Thoracic aorta (tissue), 2 donors: Measurements from ENCODE around the gene IFIT3. TPM values are rescaled to one million over a fixed set of nuclear protein-coding genes. Genes with fewer than 3 reads are reported as not detected.

Source experiments
- ATAC-seq: fragments of 150-250 bp; one replicate; pipeline ENCODE4 v1.8.0; 2017; ENCODE audit warnings: low read depth; ENCODE audit not compliant: insufficient number of reproducible peaks, low FRiP score
- DNase-seq: peaks from one replicate; pipeline ENCODE4 v3.0.0-alpha.2; 2020; ENCODE audit warnings: low spot score
- H3K27ac ChIP-seq, 2 donors: fragments of 200-600 bp; sonication (generic); 1 replicate in 1 of 2; 2 replicates in 1 of 2; pipeline ENCODE4 v1.5.1; 2016; ENCODE audit warnings: mild to moderate bottlenecking in 2 of 2, moderate library complexity in 2 of 2
- H3K27me3 ChIP-seq: fragments of 200-600 bp; sonication (generic); replicated peaks from 2 replicates; pipeline ENCODE4 v1.6.0; 2016; ENCODE audit warnings: mild to moderate bottlenecking; ENCODE audit not compliant: insufficient read depth
- H3K36me3 ChIP-seq: fragments of 200-600 bp; sonication (generic); one replicate; pipeline ENCODE4 v1.5.1; 2016
- H3K4me1 ChIP-seq, 2 donors: fragments of 200-600 bp; sonication (generic); 1 replicate in 1 of 2; 2 replicates in 1 of 2; pipeline versions ENCODE4 v1.5.1 to v1.6.0; 2016; ENCODE audit warnings: low read depth in 2 of 2, mild to moderate bottlenecking in 1 of 2; ENCODE audit not compliant: control insufficient read depth in 1 of 2
- H3K4me3 ChIP-seq: fragments of 200-600 bp; sonication (generic); 2 replicates; pipeline ENCODE4 v1.5.1; 2016; ENCODE audit warnings: mild to moderate bottlenecking
- H3K9me3 ChIP-seq: fragments of 200-600 bp; sonication (generic); 2 replicates; pipeline ENCODE4 v1.5.1; 2016
- total RNA-seq, 2 donors: library from RNA; depleted of rRNA; stranded (reverse); fragments of >200 nt; gene quantifications; one replicate each; pipeline versions ENCODE4 v1.1.0 to v1.2.3, GENCODE V29; 2016
- TF ChIP-seq, protein P1 (sequence below): fragments of 200-600 bp; sonication (generic); IDR thresholded peaks from one replicate; pipeline ENCODE4 v1.5.1; 2019; ENCODE audit warnings: antibody characterized with exemption

IFIT3 gene
- total RNA-seq, 2 donors from 2014 or later: 9.6 to 22.7 TPM

- no peak for DNase-seq
- H3K9me3 ChIP-seq: no peaks in the 10 kb centered on the region
- H3K27me3 ChIP-seq: no peaks in the 10 kb centered on the region
- H3K27ac ChIP-seq: no peak overlapping the region
- ATAC-seq: no peak
- no peak overlapping the region for H3K4me3 ChIP-seq
- H3K4me1 ChIP-seq: peaks cover 12 to 17% of the 10 kb centered on the region in 2 donors
- peaks cover 6% of the 10 kb centered on the region for H3K36me3 ChIP-seq
- TF ChIP-seq, protein P1, sequence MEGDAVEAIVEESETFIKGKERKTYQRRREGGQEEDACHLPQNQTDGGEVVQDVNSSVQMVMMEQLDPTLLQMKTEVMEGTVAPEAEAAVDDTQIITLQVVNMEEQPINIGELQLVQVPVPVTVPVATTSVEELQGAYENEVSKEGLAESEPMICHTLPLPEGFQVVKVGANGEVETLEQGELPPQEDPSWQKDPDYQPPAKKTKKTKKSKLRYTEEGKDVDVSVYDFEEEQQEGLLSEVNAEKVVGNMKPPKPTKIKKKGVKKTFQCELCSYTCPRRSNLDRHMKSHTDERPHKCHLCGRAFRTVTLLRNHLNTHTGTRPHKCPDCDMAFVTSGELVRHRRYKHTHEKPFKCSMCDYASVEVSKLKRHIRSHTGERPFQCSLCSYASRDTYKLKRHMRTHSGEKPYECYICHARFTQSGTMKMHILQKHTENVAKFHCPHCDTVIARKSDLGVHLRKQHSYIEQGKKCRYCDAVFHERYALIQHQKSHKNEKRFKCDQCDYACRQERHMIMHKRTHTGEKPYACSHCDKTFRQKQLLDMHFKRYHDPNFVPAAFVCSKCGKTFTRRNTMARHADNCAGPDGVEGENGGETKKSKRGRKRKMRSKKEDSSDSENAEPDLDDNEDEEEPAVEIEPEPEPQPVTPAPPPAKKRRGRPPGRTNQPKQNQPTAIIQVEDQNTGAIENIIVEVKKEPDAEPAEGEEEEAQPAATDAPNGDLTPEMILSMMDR: no peak
Observed at GRCh38 chr10:89337484-89337883, 9.7 kb downstream of the IFIT3 start.

GRCh38 chr10:89338713-89339112 lies 10.9 kb downstream of the IFIT3 start:
- peaks cover 6% of the 10 kb centered on the region for H3K36me3 ChIP-seq
- TF ChIP-seq, protein P1: no peak
- peaks cover 4 to 5% of the 10 kb centered on the region in 2 donors for H3K4me1 ChIP-seq
- no peak for DNase-seq
- H3K4me3 ChIP-seq: no peak overlapping the region
- H3K9me3 ChIP-seq: no peaks in the 10 kb centered on the region
- H3K27ac ChIP-seq: no peak overlapping the region
- H3K27me3 ChIP-seq: no peaks in the 10 kb centered on the region
- no peak for ATAC-seq

DNA sequence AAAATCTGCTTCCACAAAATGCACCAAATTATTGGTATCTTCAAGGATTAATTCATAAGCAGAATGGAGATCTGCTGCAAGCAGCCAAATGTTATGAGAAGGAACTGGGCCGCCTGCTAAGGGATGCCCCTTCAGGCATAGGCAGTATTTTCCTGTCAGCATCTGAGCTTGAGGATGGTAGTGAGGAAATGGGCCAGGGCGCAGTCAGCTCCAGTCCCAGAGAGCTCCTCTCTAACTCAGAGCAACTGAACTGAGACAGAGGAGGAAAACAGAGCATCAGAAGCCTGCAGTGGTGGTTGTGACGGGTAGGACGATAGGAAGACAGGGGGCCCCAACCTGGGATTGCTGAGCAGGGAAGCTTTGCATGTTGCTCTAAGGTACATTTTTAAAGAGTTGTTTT lies 12.1 kb downstream of the IFIT3 start:
- no peak for DNase-seq
- TF ChIP-seq, protein P1: no peak
- Histone ChIP-seq H3K4me1 (no peaks in the 10 kb centered on the region), H3K27ac (no peak overlapping the region), H3K4me3 (no peak overlapping the region), H3K27me3 (no peaks in the 10 kb centered on the region), H3K9me3 (no peaks in the 10 kb centered on the region), H3K36me3 (peaks cover 6% of the 10 kb centered on the region)
- ATAC-seq: no peak

- Histone ChIP-seq H3K4me3 (no peak overlapping the region), H3K36me3 (peaks cover 6% of the 10 kb centered on the region), H3K27ac (no peak overlapping the region), H3K27me3 (no peaks in the 10 kb centered on the region), H3K9me3 (no peaks in the 10 kb centered on the region), H3K4me1 (no peaks in the 10 kb centered on the region)
- DNase-seq (no peak), ATAC-seq (no peak)
- TF ChIP-seq, protein P1: no peak
Observed at GRCh38 chr10:89341649-89342048, 13.9 kb downstream of the IFIT3 start.

DNA sequence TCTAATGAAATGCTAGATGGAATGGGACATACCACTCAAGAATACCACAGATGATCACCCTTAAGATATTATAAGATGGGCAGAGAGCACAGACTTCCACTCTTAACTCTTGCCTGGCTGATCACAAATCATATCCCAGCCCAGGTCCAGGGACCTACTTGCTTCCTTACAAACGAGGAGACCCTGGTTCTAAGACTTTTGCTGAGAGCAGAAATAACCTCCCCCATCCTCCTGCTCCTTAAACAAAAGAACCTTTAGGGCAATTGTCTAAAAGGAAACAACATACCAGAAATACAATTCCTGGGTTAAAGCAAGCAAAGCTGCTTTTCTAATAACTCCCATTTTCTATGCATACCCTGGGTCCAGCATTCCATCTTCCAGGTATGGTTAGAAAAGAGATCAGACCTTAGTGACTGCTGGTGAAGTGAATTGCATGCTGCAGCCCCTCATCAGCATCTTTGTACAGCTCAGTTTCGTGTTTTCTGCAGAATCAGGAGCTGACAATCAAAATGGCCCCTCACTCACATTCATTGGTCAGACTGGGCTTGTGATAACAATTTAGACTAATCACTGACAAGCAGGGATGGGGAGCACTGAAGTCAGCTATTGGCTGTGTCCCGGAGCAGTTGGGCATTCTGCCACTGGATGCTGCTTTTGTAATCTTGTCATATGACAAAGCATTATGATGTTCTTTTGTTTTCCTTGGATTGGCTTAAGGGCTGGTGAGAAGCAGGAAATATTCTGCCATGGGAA lies 14.6 kb downstream of the IFIT3 start:
- Histone ChIP-seq H3K4me3 (no peak overlapping the region), H3K27ac (no peak overlapping the region), H3K27me3 (no peaks in the 10 kb centered on the region), H3K9me3 (no peaks in the 10 kb centered on the region), H3K36me3 (peaks cover 6% of the 10 kb centered on the region), H3K4me1 (peaks cover under 1 to 2% of the 10 kb centered on the region in 2 donors)
- TF ChIP-seq, protein P1: no peak
- DNase-seq (no peak), ATAC-seq (no peak)
